ENCODE data around the gene CABS1.

The CABS1 gene

GRCh38 chr4:70372760-70373159, 38.0 kb downstream of the CABS1 start:
- no peak overlapping the region for H3K4me3 ChIP-seq (ENCODE audit: low read depth, low read length)
- DNase-seq (ENCODE audit: low read depth): no peak

GRCh38 chr4:70380578-70380977, 45.8 kb downstream of the CABS1 start:
- no peak overlapping the region for H3K4me3 ChIP-seq (ENCODE audit: low read depth, low read length)
- no peak for DNase-seq (ENCODE audit: low read depth)

DNA sequence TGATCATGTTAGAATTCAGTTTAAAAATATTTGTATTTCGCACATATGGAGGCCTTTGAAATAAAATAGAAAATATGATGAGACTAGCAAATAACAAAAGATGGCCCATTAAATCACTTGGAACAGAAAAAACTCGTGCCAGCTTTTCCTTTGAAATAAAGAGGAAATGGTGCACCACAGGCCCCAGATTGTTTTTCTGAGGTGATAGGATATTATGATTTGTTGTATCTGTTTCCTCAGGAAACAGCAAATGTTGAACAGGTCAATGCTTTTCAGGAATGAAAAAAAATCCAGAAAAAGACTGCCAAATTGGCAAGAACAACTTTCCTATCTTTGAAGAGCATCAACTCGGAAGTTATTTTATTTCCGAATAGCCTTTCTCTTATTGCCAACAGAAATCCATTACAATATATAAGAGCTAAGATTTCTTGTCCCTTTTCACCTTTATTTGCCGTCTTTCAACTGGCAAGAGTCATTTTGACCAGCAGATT, 48.0 kb downstream of the CABS1 start, which contains the start of gene SMR3B:
Gene SMR3B (plus strand): TSS at position 441 of the 491 bp plus-strand sequence. CDS start 1,380 bp downstream, outside the sequence.
- no peak for DNase-seq (ENCODE audit: low read depth)
- H3K4me3 ChIP-seq (ENCODE audit: low read depth, low read length): no peak within 1 kb of the TSS
